OCI-LY7 (cell line): Measurements from ENCODE around the gene GNMT.

ENCODE experiments used
- EZH2phosphoT487 ChIP-seq: fragments of 200-600 bp; sonication (generic); IDR thresholded peaks from 2 replicates; pipeline ENCODE4 v1.6.1; 2018; ENCODE audit warnings: low read depth, borderline replicate concordance, mild to moderate bottlenecking, mixed run types, antibody characterized with exemption, low read length, moderate library complexity, mixed read lengths
- TF ChIP-seq, protein P1 (sequence below): fragments of 200-600 bp; sonication (generic); conservative IDR thresholded peaks from 2 replicates; pipeline ENCODE4 v1.5.1; 2014; ENCODE audit warnings: mild to moderate bottlenecking, antibody characterized with exemption, low read length, moderate library complexity, mixed read lengths

DNA sequence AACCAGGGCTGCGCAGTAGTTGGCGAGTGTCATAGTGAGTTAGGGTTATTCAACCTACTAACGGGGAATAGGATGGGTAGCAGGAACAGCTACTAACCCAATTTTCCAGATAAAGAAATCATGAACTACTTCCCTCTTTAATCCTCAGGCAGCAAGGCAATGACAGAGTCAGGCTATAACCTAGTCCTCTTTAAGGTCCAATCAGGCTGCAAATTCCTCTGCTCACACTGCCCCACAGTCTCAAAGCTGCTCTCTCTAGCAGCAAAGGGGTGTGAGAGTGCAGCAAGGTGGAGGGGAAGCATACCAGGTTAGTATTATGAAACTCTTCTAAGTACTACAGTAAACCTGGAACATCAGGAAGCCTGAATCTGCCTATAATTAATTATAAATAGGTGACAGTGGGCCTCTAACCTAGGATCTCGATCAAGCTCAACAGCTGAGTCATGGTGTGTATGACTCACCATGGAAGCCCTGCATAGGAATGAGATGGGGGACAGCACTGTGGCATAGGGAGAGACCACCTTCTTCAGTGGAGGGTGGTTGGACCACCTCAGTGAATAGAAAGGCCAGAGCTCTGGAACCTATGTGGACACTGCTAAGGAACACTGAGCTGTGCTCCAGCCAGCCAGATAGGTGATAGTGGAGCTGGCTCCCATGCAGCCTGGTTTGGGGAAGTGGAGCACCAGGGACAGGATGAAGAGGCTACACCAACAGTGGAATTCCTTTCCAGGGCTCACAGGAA is 10.5 kb downstream of the GNMT start:
- TF ChIP-seq, protein P1, sequence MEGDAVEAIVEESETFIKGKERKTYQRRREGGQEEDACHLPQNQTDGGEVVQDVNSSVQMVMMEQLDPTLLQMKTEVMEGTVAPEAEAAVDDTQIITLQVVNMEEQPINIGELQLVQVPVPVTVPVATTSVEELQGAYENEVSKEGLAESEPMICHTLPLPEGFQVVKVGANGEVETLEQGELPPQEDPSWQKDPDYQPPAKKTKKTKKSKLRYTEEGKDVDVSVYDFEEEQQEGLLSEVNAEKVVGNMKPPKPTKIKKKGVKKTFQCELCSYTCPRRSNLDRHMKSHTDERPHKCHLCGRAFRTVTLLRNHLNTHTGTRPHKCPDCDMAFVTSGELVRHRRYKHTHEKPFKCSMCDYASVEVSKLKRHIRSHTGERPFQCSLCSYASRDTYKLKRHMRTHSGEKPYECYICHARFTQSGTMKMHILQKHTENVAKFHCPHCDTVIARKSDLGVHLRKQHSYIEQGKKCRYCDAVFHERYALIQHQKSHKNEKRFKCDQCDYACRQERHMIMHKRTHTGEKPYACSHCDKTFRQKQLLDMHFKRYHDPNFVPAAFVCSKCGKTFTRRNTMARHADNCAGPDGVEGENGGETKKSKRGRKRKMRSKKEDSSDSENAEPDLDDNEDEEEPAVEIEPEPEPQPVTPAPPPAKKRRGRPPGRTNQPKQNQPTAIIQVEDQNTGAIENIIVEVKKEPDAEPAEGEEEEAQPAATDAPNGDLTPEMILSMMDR, result no peak
- TF ChIP-seq EZH2phosphoT487, result no peak
